HepG2 (cell line): ENCODE data around the gene REP15. TPM values are rescaled to one million over a fixed set of nuclear protein-coding genes. Genes with fewer than 3 reads are reported as not detected.

Source experiments
- ATAC-seq: fragments of 200-7000 bp; cut with Tn5 transposase; 3 replicates; pipeline ENCODE4 v1.9.1; 2020; ENCODE audit warnings: mild to moderate bottlenecking, moderate library complexity
- BruUV-seq: library from RNA; stranded (reverse); fragments of 400-500 nt; replicated peaks from 2 replicates; lab custom pipeline; 2021; lab: Mats Ljungman, UMichigan
- CTCF ChIA-PET: fragments of 300-600 bp; formaldehyde crosslinking; extraction: SDS; loops from one replicate; lab custom pipeline; 2021; ENCODE audit warnings: low total read pairs, inconsistent platforms, low intra/inter-chr PET ratio; lab: Yijun Ruan, JAX
- POLR2A ChIA-PET: fragments of 350-600 bp; sonication (Branson Sonifier 250); formaldehyde crosslinking; loops from one replicate; lab custom pipeline; 2020; ENCODE audit warnings: antibody characterized with exemption, inconsistent platforms; lab: Yijun Ruan, JAX
- DNase-seq: peaks from one replicate; pipeline ENCODE4 v3.0.0-alpha.2; 2015; ENCODE audit warnings: low spot score
- FAIRE-seq: peaks from 3 replicates; lab custom pipeline; 2011; peaks lifted over from hg19 to GRCh38; lab: Jason Lieb, UNC
- H2AFZ ChIP-seq: one replicate; pipeline ENCODE4 v1.6.1; 2011; ENCODE audit warnings: low read length, inconsistent platforms
- H3K27ac ChIP-seq: fragments of 300-600 bp; 3 replicates; pipeline ENCODE4 v1.8.0; 2011; ENCODE audit warnings: mixed run types, mild to moderate bottlenecking, mixed read lengths, low read length, inconsistent platforms; ENCODE audit not compliant: insufficient read depth; ENCODE audit errors: extremely low read length
- H3K27me3 ChIP-seq, 2 experiments: fragments of 200-600 bp in 1 of 2; 2 replicates in 1 of 2; 3 replicates in 1 of 2; pipeline versions ENCODE4 v1.6.0 to v1.8.0; 2011; ENCODE audit warnings: low read length in 2 of 2, mild to moderate bottlenecking in 2 of 2, moderate library complexity in 2 of 2, inconsistent platforms in 1 of 2; ENCODE audit not compliant: insufficient read depth in 2 of 2, control insufficient read depth in 1 of 2
- H3K36me3 ChIP-seq, 2 experiments: fragments of 200-600 bp in 1 of 2; replicated peaks in 1 of 2; 2 replicates in 1 of 2; 3 replicates in 1 of 2; pipeline versions ENCODE4 v1.5.1 to v1.8.0; 2011; ENCODE audit warnings: low read length in 2 of 2, inconsistent platforms in 1 of 2; ENCODE audit not compliant: insufficient read depth in 2 of 2, control insufficient read depth in 1 of 2
- H3K4me1 ChIP-seq: 2 replicates; pipeline ENCODE4 v1.5.1; 2012; ENCODE audit warnings: low read length, inconsistent platforms; ENCODE audit not compliant: insufficient read depth
- H3K4me2 ChIP-seq: 2 replicates; pipeline ENCODE4 v1.6.0; 2011; ENCODE audit warnings: low read depth, low read length, inconsistent platforms
- H3K4me3 ChIP-seq, 3 experiments: fragments of 200-600 bp in 1 of 3; sonication (generic), shearing (Covaris generic) in 1 of 3; replicated peaks in 1 of 3; 2 replicates each; pipeline ENCODE4 v1.5.1; 2011 to 2016; ENCODE audit warnings: low read length in 3 of 3, inconsistent platforms in 2 of 3, low read depth in 2 of 3, mild to moderate bottlenecking in 2 of 3, control low read depth in 1 of 3, mixed read lengths in 1 of 3; ENCODE audit not compliant: insufficient read depth in 1 of 3
- H3K79me2 ChIP-seq: one replicate; pipeline ENCODE4 v1.6.1; 2011; ENCODE audit warnings: low read length, inconsistent platforms; ENCODE audit not compliant: insufficient read depth
- H3K9ac ChIP-seq: 2 replicates; pipeline ENCODE4 v1.6.0; 2011; ENCODE audit warnings: mild to moderate bottlenecking, low read depth, low read length, inconsistent platforms; ENCODE audit not compliant: insufficient read depth
- H3K9me3 ChIP-seq: 2 replicates; pipeline ENCODE4 v1.5.1; 2012; ENCODE audit warnings: mild to moderate bottlenecking, low read length
- H4K20me1 ChIP-seq: 2 replicates; pipeline ENCODE4 v1.6.0; 2011; ENCODE audit warnings: inconsistent platforms, mild to moderate bottlenecking, low read length, moderate library complexity; ENCODE audit not compliant: insufficient read depth
- ATF4 ChIP-seq, 2 experiments: fragments of 450-650 bp in 1 of 2; sonication (generic) in 1 of 2; formaldehyde crosslinking; IDR thresholded peaks; 2 replicates each; pipeline versions ENCODE4 v1.5.0 to v1.8.0; 2020 to 2022; ENCODE audit warnings: mild to moderate bottlenecking in 1 of 2, missing genetic modification reagents in 1 of 2
- ESRRA ChIP-seq: sonication (generic); formaldehyde crosslinking; IDR thresholded peaks from 2 replicates; pipeline ENCODE4 v1.5.1; 2020; ENCODE audit warnings: mild to moderate bottlenecking, low read depth, missing genetic modification reagents
- HMGXB4 ChIP-seq, 2 experiments: sonication (generic) in 1 of 2; formaldehyde crosslinking in 1 of 2; IDR thresholded peaks; 2 replicates each; pipeline versions ENCODE4 v1.4.0 to v1.6.1; 2018 to 2020; ENCODE audit warnings: missing genetic modification reagents in 2 of 2, borderline replicate concordance in 1 of 2, low read depth in 1 of 2, mild to moderate bottlenecking in 1 of 2, missing biosample characterization in 1 of 2
- MAZ ChIP-seq, 2 experiments: sonication (generic) in 1 of 2; formaldehyde crosslinking in 1 of 2; IDR thresholded peaks; 2 replicates each; pipeline versions ENCODE4 v1.5.0 to v1.6.1; 2012 to 2020; ENCODE audit warnings: low read depth in 2 of 2, mild to moderate bottlenecking in 2 of 2, borderline replicate concordance in 1 of 2, improper control_type of control experiment in 1 of 2, low read length in 1 of 2, missing genetic modification reagents in 1 of 2, moderate library complexity in 1 of 2
- MIXL1 ChIP-seq: IDR thresholded peaks from 2 replicates; pipeline ENCODE4 v1.6.1; 2016
- MXD4 ChIP-seq: IDR thresholded peaks from 2 replicates; pipeline ENCODE4 v1.6.1; 2016; ENCODE audit warnings: mild to moderate bottlenecking, missing biosample characterization, missing genetic modification reagents
- NFATC3 ChIP-seq: sonication (generic); formaldehyde crosslinking; IDR thresholded peaks from 2 replicates; pipeline ENCODE4 v1.5.1; 2020; ENCODE audit warnings: mild to moderate bottlenecking, missing genetic modification reagents
- SMAD1 ChIP-seq: sonication (generic); formaldehyde crosslinking; IDR thresholded peaks from 2 replicates; pipeline ENCODE4 v1.4.0; 2020; ENCODE audit warnings: missing genetic modification reagents, low read depth, mild to moderate bottlenecking, borderline replicate concordance
- TERF1 ChIP-seq: sonication (generic); formaldehyde crosslinking; IDR thresholded peaks from 2 replicates; pipeline ENCODE4 v1.8.0; 2022; ENCODE audit warnings: mild to moderate bottlenecking, missing genetic modification reagents, moderate library complexity
- ZBTB14 ChIP-seq: sonication (generic); formaldehyde crosslinking; IDR thresholded peaks from 2 replicates; pipeline ENCODE4 v1.4.0; 2020; ENCODE audit warnings: missing genetic modification reagents
- ZNF280B ChIP-seq: sonication (generic); formaldehyde crosslinking; IDR thresholded peaks from 2 replicates; pipeline ENCODE4 v1.5.0; 2020; ENCODE audit warnings: missing genetic modification reagents, mild to moderate bottlenecking, borderline replicate concordance
- ZNF292 ChIP-seq: sonication (generic); formaldehyde crosslinking; IDR thresholded peaks from 2 replicates; pipeline ENCODE4 v1.8.1; 2022; ENCODE audit warnings: mild to moderate bottlenecking, low read depth, missing genetic modification reagents, borderline replicate concordance
- WGBS: methylation state at CpG from one replicate; pipeline ENCODE4 v1.1.6; 2017; ENCODE audit warnings: low lambda C conversion rate; 5-methylcytosine and 5-hydroxymethylcytosine counted together
- in situ Hi-C: cut with HindIII; loops from 2 replicates; pipeline ENCODE4 v1.10.0; 2017; ENCODE audit warnings: low pct_unique_long_range_greater_than_20kb; ENCODE audit not compliant: extremely low pct_ligation_motif_present
- intact Hi-C: fragments of 100-400 bp; cut with micrococcal nuclease; formaldehyde crosslinking; loops from one replicate; pipeline ENCODE4 v1.10.0; 2022; ENCODE audit not compliant: unreplicated experiment
- polyA plus RNA-seq, 8 experiments: library from polyadenylated mRNA; depleted of rRNA in 3 of 8; stranded (reverse) in 7 of 8; unstranded in 1 of 8; fragments of >200 nt; fragmentation: Illumina TruSeq in 4 of 8; extraction: Trizol in 4 of 8; gene quantifications; 2 replicates each; pipeline versions ENCODE4 v1.2.1 to v1.2.3, GENCODE V29; 2011 to 2016; ENCODE audit warnings: low read depth in 4 of 8, missing spikeins in 1 of 8, mixed read lengths in 1 of 8; ENCODE audit not compliant: insufficient read depth in 1 of 8
- total RNA-seq, 5 experiments: library from RNA; depleted of rRNA; stranded (reverse); fragments of >200 nt; fragmentation: Illumina TruSeq; extraction: Trizol; gene quantifications; 2 replicates each; pipeline ENCODE4 v1.2.3, GENCODE V29; 2016; ENCODE audit warnings: low read depth in 1 of 5

REP15 gene
- total and polyA plus RNA-seq, 2 of the 13 experiments (the other 11 are each of a cell fraction or from before 2014, with no cell fraction given), result 0.12 to 0.64 TPM

DNA sequence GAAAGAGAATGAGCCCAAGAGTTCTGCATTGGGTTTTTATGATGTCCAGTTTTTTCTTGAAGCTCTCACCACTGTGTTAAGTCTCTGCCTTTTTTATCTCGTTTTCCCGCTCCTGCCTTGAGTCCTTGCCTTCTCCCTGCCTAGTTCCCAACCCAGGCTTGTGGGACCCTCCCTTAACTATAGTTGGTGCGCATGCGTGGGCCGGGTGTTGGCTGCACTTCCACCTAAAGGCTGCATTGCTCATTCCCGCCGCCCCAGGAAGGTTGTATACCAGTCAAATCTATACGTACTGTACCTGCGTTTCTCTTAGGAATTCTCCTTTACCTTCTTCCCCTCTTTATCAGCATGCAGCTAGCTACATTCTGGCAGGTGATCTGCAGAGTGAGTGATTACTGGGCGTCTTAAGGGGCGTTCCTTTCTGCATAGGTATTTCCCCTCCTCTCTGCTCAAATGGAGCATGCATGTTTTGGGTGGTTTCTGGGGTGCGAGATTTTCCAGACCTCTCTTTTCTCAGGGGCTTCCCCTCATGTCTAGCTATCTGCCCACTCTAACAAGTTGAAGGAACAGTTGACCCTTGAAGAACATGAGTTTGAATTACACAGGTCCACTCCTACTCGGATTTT is 6.6 kb upstream of the REP15 start:
- no peak overlapping the region for H3K9ac ChIP-seq
- in situ Hi-C loops, result no loop called here
- ATAC-seq (no peak), FAIRE-seq (no peak), DNase-seq (no peak)
- WGBS, result 96% methylated on average over 13 of the region's 13 CpGs
- no TSS peak for BruUV-seq
- intact Hi-C loops, result no loop called here
- no peaks in the 10 kb centered on the region for H3K4me1 ChIP-seq
- POLR2A ChIA-PET, result no interaction called here
- CTCF ChIA-PET, result no interaction called here
- no peaks in the 10 kb centered on the region for H4K20me1 ChIP-seq
- H3K9me3 ChIP-seq, result no peaks in the 10 kb centered on the region
- H3K4me2 ChIP-seq, result no peak overlapping the region
- TF ChIP-seq ATF4 (CRISPR knock-in tag; IDR thresholded peaks at IDR 0.05) (no peak), ZNF280B (CRISPR knock-in tag) (no peak), ESRRA (CRISPR knock-in tag) (no peak), MAZ (IDR thresholded peaks at IDR 0.05; ENCODE audit: borderline replicate concordance, low read depth, low read length) (no peak), MAZ (CRISPR knock-in tag; IDR thresholded peaks at IDR 0.05; ENCODE audit: low read depth) (no peak), HMGXB4 (CRISPR knock-in tag; IDR thresholded peaks at IDR 0.05; ENCODE audit: borderline replicate concordance in 1 of 2, low read depth in 1 of 2) (no peak), MIXL1 (CRISPR knock-in tag) (no peak), ZNF292 (no peak), ZBTB14 (no peak), TERF1 (CRISPR knock-in tag) (no peak), MXD4 (CRISPR knock-in tag) (no peak), SMAD1 (CRISPR knock-in tag) (no peak), NFATC3 (CRISPR knock-in tag) (no peak)
- H3K79me2 ChIP-seq, result no peaks in the 10 kb centered on the region
- H3K4me3 ChIP-seq, result no peak overlapping the region
- H3K36me3 ChIP-seq, result peaks cover 4 to 23% of the 10 kb centered on the region in 2 experiments; a peak in 4 of 5 replicates
- H2AFZ ChIP-seq, result no peak overlapping the region
- H3K27ac ChIP-seq, result no peak overlapping the region
- H3K27me3 ChIP-seq, result no peaks in the 10 kb centered on the region; a peak in 1 of 5 replicates
